Fibroblast of skin of abdomen (primary cell): ENCODE data around the gene IQSEC3.
"Not testable (repeated sequence)": the region's sequence is repeated elsewhere in the genome, so short reads cannot be mapped to it uniquely, and the experiment has no call there.

ENCODE experiments used
- DNase-seq: peaks from one replicate; pipeline ENCODE4 v3.0.0-alpha.2; 2013

The IQSEC3 gene

DNA sequence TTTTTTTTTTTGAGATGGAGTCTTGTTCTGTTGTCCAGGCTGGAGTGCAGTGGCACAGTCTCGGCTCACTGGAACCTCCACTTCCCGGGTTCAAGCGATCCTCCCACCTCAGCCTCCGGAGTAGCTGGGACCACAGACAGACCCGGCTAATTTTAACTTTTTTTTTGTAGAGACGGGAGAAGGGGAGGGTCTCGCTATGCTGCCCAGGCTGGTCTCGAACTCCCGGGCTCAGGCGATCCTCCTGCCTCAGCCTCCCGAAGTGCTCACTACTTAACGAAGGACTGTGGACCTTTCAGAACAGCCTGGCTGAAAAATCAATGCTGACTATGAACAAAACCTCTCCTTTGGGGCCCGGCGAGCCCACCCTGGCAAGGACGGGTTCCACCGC, 136.5 kb downstream of the IQSEC3 start:
- DNase-seq: no peak

DNA sequence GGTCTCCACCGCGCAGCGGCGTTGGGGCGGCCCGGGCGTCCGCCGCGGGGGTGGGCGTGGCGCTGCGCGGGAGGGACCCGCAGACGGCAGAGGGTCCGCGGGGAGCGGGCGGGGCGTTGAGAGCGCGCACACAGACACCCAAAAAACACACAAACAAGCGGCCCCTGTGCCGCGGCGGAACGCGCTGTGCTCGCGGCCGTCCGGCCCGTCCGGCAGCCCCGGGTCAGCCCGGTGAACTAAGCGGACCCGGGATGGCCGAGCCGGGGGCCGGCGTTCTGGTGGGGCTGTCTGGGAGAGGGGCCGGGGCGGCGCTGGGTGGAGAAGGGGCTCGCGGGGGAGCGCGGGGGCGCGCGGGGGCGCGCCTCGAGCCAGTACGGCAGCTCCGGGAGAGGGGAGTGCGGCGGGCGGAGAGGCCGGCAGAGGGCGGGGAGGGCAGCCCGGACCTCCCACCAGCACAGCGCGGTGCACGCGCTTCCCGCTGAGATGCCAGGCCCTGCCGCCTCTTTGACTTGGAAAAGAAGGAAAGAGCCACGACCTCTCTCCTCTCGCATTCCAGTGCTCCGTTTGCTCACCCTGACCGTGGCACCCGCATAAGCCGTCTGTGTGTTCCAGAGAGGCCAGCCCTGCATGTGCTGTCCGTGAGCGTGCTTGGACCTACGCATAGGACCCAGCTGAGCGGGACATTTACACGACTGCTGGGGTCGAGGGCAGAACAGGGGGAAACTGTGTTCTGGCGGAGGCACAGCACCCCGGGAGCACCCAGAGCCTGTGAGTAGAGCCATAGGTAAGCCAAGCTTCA, 137.1 kb downstream of the IQSEC3 start:
- no peak for DNase-seq

DNA sequence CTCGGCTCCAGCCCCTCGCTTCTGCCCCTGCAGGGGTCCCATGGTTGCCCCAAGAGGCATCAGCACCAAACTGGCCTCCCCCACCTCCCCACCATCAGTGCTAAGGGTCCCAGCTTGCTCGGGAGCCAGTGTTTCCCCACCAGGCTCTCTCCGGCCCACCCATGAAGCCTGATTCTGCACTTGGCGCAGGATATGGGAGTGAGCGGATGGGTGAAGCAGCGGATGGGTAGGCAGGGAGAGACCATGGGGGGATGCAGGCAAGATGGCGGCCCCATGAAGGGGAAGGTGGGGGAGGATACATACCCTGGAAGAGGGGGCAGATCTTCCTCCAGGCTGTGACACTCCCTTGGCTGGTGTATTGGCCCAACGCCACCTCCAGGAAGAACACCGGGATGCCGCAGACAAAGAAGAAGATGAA, 137.7 kb downstream of the IQSEC3 start:
- DNase-seq: no peak

DNA sequence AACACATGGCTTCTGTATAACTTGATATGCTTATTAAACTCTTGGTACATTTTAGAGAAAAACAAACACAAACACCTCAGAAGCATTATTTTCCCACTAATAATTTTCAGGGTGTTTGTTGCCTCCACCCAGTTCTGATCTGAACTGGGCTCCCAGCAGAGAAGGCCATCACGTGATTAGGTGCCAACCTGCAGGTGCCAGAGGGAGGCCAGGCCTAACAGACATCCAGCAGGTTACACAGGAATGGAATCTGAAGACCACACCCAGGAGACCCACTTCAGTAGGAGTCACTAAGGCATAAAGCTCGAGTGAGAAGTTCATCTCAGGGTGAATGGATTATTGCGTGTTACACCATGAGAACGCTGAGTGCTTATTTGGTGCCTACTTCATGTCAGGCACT, 138.5 kb downstream of the IQSEC3 start:
- no peak for DNase-seq

DNA sequence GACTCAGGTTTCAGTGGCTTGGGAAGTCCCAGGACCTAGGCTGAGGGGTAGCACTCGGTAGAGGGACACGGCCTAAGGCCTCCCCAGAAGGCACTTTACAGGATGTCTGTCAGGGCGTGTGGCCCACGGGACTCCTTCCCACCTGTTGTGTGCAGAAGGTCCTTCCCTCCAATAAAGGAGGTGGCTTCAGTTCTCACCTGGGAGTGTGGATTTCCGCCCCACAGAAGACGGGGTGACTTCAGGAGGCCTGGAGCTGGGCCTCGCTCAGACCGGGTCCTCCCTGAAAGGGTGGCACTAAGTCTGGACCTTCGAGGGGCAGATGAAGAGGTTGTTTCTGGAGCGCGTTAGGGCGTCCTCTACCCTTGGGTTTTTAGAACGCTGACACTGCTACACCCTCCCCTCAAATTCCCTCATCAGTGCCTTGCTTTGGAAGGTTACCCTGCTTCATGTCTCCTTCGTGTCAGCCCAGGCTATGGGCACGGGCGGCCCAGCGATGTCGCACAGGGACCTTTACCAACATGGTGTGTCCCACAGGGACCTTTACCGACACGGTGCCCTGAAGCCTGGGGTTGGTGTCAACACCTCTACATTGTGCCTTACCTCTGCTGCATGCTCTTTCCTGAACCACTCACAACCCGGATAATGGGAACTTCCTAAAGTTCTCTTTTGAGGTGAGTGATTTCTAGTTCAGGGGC, 140.3 kb downstream of the IQSEC3 start:
- DNase-seq: no peak

DNA sequence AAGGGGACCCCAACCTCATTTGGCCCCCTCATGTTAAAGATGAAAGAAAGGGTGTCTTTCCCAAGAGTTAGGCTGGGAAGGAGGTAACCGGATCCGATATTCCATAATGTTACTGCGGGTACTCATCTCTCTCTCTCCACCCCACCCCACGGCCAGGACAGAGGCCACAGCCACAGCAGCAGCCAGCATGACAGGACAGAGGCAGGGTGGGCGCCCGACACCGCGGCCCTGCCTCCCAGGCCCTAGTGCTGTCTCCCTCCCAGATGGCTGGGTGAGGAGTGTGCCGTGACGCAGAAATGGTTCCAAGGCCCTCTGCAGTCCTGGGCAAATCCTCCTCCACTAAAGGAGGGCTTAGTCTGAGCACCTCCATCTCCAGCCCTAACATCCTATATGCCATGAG, 141.2 kb downstream of the IQSEC3 start:
- DNase-seq: no peak

DNA sequence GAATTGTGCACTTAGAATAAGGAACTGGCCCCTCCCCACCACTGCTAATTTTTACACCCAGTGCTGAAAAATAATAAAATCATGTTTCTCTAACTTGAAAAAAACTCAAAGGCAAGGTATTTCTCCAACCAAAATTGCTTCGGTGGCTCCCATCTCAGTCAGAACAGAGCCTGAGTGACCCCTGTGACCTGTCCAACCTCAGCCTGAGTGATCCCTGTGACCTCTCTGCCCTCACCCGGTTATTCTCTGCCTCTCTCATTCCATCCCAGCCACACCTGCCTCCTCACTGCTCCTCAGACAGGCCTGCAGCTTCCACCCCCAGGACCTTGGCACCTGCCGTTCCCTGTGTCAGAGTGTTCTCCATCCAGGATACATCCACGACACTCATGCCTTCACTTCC, 142.2 kb downstream of the IQSEC3 start:
- DNase-seq: no peak

DNA sequence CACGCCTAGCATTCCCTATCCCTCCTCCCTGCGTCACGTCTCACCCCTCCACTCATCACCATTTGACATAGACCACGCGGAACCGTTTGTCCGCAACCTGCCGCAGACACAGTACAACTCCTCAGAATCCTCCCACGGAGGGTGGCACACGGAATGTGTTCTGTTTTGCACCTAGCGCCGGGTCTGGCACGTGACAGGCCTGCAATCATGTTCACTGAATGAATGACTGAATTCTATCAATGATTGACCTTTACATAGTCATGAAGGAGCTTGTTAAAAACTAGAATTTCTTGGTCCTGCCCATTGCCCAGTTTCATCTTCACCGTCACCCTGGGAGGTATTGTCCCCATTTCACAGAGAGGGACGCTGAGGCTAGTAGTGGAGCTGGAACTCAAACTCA, 142.7 kb downstream of the IQSEC3 start:
- no peak for DNase-seq

DNA sequence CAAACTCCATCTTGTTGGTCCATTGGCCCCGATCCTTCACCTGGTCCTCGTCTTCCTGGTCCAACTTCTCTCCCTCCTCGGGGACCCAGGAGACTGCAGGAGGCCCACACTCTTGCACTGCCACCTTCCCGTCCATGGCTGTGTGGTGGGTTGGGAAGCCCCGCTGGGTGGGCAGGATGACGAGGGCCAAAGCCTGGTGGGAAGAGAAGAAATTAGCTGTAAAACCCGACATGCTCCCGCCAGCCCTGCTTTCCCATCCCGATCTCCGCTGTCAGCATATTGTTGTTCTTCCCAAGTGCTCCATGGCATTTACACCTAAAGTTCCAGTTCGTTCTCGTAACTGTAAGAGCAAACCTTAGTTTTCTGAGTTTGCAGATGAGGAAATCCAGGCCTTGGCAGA, 143.3 kb downstream of the IQSEC3 start:
- DNase-seq: no peak

DNA sequence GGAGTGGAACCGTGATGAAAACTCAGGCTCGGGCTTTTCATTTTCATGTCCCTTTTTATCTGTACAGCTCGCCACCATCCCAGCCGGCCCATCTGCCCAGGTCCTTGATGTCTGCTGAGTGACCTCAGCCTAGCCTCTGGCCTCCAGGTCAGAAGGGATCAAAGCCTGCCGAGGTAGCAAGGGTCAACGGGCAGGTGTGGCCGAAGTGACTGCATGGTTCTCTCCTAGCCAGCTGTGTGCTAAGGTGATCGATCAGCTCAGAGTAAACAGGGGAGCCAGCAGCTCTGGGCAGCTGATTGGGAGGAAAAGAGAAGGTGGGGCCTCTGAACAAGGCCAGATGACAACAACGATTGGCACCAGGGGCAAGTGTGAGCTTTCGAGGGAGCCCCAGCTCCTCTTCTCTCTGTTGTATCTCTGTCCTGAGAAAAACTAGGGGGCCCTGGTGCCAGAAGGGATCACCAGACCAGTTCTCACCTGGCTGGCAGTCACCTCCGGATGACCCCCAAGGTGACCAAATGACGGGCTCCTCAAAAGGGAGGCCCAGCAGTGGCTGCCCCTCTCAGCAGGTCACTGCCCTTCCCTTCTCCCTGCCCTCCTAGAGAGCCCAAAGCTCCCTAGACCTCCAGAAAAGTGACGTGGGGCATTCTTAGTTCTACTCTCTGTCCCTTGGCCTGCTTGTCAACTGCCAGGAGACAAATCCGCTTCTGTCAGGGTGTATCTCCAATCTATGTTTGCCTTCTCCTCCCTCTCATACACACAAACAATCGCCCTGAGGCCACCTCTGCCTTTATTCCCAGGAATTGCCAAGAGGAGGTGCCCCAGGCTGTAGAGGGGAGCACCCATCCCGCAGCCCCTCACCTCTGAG, 143.9 kb downstream of the IQSEC3 start:
- DNase-seq: no peak

DNA sequence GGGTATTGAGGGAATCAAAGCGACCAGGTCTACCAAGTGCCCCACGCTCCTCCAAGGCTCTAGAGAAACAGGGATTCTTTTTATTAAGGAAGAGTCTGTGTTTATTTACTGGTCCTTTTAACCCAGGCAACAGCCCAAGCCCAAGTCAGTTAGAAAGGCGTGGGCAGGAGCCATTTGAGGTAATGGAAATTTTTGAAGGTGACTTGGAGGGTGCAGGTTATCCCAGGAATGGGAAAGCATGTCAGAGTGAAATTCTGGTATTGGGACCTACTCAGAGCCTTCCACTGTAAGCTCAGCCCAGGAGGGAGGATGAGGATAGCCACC, 144.5 kb downstream of the IQSEC3 start:
- no peak for DNase-seq

DNA sequence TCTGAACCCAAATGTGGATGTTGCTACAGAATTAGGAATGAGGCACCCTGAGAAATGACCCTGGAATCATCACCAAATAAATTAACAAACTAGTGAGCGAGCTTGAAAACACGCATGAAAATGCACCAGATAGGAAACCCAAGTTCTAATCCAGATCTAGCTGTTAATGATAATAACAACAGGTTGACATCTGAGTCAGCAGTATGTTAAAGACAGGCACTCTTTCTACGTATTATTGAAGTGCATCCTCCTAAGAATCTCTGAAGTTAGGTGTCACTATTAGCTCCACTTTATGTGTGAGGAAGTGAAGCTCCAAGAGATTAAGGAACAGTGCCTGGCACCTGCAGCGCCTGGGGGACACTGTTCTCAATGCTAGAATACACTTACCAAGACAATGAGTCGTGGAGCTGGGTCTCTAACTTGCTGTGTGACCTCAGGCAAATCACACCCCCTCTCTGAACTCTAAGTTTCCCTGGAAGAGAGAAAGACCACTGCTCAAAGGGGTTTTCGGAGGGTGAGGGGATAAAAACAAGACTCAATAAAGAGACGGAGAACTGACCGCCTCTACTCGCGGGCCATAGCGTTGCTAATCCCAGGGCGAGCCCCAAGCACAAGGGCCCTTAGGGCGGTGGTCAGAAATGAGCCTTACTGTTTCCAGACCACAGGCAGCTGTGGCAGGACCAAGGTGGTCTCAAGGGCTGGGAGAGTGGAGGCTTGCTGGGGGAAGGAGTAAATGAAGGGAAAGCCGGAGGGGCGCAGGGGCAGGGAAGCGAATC, 145.3 kb downstream of the IQSEC3 start:
- no peak for DNase-seq

DNA sequence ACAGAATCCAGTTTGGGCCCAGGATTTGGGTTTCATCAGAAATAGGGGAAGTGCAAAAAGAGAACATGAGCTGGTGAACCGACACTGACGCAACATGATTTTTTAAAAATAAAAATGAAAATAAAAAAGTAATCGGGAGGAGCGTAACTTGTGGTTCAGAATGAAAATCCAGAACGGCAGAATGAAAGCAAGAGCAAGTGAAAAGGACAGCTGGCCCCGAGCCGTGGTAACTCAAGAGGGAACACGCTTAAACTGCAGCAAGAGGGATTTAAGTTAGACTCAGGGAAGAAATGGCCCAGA, 145.8 kb downstream of the IQSEC3 start:
- no peak for DNase-seq

DNA sequence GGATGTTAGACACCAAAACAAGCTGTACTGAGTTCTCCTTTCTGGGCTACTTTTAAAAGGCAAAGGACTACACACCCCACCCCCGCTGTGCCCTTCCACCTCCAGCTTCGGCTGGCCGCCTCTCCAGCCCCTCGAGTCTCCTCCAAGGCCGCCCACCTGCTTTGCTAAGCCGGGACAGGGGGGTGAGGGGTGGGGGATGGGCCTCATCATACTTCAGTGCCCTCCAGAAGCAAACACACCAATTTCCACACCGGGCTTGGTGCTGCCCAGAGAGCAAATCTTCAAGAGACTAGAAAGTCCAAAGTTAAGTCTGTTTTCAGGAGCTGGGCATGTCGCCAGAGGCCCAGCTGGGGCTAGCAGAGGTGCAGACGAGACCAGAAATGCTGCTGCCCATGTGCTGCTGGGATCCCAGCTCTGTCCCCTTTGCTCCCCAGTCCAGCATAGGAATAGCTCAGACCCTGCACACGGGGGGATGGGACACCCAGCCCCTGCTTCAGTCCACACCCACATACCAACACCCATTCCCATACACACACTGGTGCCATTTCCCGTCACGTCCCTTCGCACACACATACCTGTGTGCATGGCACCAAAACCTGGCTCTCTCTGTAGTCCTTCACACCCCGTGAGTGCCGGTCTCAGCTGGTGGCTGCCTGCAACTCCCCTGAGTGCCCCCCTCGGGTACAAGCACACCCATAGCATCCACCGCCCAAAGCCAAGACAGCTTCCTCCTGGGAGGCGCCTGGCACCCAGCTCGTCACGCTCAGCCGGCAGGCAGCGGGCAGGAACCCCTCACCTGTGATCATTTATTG, 146.4 kb downstream of the IQSEC3 start:
- DNase-seq: no peak

DNA sequence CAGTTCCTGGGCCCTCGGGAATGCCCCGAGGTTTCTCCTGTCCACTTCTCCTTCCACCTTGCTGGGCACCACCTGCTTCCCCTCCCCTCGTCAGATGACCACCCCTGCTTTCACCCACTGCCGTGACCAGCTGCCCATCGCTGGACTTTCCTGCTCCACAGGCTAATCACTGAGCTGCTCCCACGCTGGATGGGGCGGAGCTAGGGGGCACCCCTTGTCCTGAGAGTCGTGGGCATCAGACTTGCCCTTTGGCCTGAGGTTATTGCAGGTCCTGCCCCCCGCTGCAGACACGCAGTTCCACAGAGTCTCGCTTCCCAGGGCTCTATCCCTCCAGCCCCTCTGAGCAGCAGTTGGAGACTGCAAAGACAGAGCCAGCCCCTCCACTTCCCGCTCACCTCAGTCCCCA, 147.0 kb downstream of the IQSEC3 start:
- no peak for DNase-seq

DNA sequence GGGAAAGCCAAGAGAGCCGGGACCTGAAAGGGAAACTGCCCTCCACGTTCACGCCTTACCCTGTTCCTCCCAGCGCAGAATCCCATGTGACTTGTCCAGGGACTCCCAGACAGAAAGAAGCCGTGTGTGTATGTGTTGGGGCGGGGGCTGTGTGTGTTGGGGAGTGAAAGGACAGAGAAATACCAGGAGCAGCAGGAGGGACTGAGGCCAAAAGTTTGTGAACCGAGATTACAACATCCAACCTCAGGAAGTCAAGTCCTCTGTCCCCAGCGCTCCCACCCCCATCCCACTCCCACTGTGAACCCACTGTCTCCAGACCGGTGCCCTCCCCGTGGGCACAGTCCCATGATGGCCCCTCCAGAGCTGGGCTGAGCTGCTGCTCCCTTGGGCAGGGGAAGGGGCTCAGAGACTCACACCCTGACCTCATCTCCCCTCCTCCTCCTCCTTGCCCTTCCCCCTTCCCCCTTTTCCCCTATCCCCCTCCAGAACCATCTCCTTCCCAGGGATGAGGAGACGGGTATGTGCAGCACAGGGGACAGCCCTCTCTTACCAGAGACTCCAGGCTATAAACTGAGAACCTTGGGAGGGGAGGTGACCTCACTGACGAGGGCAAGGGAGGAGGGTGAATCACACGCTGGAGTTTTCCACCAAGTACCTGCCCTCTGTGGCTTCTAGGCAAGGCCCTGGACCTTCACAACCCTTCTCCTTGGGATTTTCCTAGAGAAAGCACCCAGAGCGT, 147.6 kb downstream of the IQSEC3 start, which contains the start of gene SLC6A12:
SLC6A12 (minus strand) TSS at position 155 of the 739 bp plus-strand sequence. CDS start 4,171 bp downstream, outside the sequence.
- DNase-seq: no peak

DNA sequence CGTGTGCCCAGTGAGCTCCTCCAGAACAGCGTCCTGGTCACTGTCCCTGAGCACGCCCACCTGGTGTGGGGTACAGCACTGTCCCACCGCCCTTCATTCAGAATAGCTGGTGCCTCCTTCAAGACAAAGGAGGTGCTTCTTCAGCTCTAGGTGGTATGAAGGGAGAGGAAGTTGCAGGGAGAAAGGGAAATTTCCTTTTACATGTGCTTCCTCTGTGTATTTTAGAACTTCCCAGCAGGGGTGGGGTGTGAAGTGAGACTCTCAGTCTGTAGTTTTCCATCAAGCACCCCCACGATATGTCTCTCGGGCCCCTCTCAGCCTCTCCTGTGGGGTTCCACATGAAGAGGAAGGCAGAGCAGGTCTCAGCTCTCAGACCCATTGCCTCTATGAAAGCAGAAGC, 148.5 kb downstream of the IQSEC3 start:
- DNase-seq: no peak

DNA sequence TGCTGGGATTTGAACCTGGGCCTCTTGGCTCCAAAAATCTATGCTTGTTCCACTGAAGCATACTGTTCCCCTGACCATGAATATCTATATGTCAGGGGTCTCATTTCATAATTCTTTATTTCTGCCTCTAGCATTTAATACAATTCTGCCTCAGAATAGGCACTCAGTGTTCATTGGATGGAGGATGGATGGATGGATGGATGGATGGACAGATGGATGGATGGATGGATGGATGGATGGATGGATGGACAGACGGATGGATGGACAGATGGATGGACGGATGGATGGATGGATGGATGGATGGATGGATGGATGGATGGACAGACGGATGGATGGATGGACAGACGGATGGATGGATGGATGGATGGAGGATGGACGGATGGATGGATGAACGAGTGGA, 150.5 kb downstream of the IQSEC3 start:
- not testable (repeated sequence) for DNase-seq

DNA sequence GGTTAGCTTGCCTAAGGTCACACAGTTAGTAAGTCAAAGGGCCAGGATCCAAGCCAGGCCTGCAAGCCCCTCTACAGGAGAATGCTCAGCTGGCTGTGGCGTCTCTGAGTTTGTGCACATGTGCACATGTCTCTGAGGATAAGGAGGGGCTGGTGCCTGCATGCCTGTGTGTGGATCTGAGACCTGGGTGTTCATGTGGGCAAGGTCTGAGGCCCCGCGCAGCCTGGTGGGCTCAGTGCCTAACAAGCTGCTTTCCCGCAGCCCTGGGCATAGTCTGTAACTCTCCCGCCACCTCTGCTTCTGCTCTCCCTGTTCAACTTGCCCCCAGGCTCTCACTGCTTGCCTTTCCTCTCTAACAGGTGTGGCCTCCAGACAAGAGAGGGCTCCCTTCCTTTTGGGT, 151.7 kb downstream of the IQSEC3 start:
- no peak for DNase-seq

DNA sequence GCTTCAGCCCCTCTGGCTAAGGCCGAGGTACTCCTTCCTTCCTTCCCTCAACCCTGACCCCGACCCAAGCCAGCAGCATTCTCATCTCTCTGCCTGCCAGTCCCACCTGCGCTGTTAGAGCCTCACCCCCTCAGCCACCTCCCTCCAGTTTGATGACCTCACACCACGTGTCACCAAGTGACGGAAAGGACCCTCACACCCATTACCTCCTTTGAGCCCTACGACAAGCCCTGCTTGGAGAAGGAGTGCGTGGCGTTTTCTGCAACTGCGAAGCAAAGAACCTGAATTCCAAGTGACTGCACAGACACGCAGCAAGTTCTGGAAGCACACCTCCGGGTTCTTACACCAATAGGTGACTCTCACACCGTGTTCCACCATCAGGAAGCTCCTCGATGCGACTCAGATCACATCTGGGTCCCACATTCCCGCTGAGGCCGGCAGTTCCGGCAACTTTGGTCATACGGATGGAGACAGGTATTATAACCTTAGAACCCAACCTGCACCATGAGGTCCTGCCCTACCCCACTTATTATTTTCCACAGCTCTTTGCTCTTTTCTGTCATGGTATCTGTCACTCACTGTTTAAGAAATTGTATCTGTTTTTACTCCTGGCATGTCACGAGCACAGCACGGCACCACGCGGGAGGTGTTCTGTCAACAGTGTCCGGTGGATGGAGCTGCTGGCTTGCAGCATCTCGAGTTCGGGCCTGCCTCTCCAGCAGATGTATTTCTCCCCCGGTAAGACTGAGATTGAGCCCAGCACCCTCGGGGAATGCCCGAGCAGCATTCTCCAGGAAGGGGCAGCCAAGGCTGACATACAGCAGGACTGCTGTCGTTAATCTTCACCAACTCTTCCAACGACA, 152.4 kb downstream of the IQSEC3 start:
- no peak for DNase-seq
